SIG-M5 (cell line): ENCODE data around the gene GSTCD.
"Not testable (repeated sequence)": the region's sequence is repeated elsewhere in the genome, so short reads cannot be mapped to it uniquely, and the experiment has no call there.

Experiments used
- DNase-seq: peaks from one replicate; lab custom pipeline; 2025; lab: John Stamatoyannopoulos, UW

GSTCD gene

DNA sequence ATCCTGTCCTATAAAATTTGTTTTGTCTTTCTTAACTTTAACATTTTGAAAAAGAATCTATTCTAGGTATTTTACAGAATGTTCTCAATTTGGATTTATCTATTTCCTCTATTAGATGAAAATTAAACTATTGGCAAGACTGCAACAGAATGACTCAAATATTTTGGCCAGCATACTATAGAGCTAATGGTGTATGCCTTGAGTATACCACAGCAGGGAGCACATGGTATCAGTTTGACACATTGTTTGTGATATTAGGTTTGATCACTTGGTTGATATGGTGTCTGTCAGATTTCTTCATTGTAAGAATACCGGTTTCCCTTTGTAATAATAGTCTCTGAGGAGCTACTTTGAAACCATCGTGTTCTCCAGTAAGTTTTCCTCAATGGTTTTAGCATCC is 98.9 kb downstream of the GSTCD start:
- DNase-seq = no peak

GRCh38 chr4:105808030-105808749 is 99.6 kb downstream of the GSTCD start:
- DNase-seq = no peak

DNA sequence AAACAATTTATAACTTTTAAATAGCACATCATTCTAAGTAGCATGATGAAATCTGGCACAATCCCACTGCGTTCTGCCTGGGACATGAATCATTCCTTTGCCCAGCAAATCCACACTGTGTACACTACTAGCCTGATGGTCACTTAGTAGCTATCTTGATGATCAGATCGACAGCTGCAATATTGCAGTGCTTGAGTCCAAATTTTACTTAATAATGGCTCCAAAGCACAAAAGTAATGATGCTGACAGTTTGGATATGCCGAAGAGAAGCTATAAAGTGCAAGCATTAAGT is 100.1 kb downstream of the GSTCD start:
- no peak for DNase-seq

- no peak for DNase-seq
Measured at GRCh38 chr4:105815701-105816100, 107.1 kb downstream of the GSTCD start.

GRCh38 chr4:105822061-105822460 is 113.5 kb downstream of the GSTCD start:
- DNase-seq = no peak

DNA sequence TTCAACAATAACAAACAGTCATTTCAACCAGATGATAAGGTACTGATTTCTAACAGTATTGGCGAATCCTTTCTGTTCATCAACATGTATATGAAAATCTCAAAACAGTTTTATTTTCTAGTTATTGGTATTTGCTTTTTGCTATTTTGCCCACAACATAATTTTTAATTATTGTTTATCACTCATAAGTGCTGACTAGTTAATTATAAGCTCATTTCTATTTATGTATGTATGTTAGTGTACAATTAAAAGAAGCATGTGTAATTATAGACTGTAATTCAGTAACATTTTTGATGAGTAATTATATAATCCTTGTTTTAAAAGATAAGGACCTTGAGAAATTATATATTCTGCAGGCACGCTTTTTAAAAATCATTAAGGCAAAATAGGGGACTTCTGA is 119.5 kb downstream of the GSTCD start:
- DNase-seq = no peak

GRCh38 chr4:105831189-105831588 is 122.6 kb downstream of the GSTCD start:
- no peak for DNase-seq

DNA sequence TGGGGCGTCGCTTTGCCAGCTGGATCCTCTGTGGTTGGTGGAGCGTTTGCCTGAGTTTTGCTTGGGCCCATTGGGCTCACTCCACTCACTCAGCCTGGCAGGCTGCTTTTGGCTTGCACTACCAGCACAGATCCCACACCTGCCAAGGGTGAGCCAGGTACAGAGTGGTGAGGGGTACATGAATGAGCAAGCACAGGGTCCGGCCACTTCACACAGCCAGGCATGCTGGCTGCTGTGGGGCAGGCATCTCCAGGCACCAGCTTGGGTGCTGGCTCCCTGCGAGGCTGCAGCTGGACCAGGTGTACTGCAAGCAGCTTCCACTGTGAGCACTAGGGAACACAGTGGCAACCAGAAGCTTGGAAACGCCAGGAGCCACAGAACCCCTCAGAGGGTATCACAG is 126.6 kb downstream of the GSTCD start:
- DNase-seq = no peak

DNA sequence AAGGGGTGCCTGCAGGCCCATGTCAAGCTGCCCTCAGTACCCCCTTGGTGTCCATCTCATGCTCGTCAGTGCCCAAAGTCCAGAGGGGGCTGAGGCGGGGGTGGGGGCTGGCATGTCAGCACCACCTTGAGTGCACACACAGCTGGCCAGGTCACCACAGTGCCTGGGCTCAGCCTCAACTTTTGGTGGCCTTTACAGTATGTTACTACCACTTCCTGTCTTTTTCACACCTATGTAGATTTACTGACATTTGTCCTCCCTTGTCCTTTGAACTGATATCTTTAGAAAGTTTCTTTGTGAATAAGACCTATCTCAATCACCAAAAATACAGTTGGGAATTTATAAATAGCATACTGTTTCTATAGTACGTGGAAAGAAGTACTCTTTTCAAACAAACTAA is 128.0 kb downstream of the GSTCD start:
- DNase-seq = no peak

DNA sequence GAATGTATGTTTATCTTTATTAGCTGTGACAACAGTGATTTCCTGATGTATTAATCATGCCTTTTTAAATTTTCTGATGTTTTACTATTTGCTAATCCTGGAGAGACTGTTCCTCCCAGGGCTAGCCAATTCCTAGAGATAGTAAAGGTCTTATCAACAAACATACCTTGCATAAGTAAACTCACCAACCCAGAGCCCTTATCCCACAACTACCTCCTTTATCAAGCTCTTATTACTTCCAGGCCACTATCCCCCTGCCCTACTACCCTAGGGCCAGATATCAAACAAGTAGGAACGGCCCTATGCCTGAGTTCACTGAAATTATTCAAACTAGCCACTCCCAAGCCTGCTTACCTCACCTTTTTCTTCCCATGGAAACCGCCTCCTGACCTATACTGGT is 128.5 kb downstream of the GSTCD start:
- DNase-seq = no peak

DNA sequence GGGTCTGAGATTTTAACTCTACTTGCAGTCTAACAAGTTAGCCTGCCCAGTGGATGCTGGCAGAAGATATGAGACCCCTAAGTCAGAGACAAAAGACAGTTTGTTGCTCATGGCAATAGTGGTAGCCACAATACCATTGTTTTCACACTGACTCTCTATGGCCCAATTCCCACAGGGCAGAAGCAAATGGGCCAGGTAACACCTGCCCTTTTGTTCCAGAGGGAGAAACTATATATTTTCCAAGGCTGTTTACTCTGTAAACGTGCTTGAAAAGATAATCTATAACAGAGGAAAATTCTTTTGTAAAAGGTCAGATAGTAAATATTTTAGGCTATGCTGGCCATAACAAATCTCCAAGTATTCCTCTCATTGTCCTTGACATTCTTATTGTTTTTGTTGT is 129.5 kb downstream of the GSTCD start:
- DNase-seq = no peak

DNA sequence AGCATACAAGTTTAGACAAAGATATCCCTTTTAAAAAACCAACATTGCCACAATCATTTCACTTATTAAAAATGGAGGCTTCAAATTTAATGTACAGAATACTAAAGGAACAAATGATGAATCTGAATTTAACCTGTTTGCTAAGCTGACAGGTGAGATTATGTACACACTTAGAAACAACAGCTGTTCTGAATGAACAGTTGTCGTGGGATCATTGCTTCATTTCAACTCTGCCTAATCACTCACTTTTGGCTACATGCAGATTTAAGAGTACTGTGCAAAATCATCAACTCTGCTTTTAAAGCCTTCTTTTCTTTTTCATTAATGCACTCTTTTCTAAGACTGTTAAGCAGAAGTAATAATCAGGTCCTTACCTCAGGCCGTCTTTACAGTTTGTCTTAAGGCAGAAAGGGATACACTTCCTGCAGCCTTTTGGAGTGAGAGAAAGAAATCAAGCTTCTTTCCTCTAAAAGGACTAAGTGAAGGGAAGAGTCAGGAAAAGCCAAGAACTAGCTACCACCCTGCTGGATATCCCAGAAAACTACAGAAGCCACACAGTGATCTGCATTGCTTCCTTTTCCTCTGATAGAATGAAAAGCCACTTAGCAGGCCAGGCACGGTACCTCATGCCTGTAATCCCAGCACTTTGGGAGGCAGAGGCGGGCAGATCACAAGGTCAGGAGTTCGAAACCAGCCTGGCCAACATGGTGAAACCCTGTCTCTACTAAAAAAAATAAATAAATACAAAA is 132.0 kb downstream of the GSTCD start:
- no peak for DNase-seq

DNA sequence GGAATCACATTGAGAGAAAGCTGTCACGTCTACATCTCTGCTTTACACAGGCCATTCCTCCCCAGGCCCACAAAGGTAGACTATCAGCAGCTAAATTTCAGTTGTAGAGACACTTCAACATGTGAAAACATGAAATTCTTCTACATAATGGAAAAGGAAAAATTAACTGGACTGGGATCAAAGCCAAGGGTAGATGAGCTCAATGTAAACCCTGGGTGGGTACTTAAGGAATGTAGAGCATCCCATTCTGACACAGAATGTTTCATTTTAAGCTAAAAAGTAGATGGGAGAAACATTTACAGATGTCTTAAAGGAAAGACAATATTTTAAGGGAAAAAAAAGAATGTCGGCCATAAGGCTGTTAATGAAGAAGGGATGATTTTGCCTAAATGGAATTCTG is 135.4 kb downstream of the GSTCD start:
- no peak for DNase-seq

- no peak for DNase-seq
Measured at GRCh38 chr4:105845559-105845958, 137.0 kb downstream of the GSTCD start.

DNA sequence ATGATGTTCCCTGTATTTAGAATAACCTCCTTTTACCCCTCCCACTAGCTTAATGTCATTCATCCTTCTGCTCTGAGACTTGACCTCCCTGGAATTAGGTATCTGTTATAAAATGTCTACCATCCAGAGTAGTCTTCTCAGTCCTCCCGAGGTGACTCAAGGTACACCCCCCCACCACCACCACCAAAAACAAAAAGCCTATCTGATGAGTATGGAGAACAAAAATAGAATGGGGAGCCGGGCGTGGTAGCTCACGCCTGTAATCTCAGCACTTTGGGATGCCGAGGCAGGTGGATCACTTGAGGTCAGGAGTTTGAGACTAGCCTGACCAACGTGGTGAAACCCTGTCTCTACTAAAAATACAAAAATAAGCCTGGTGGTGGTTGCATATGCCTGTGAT is 139.8 kb downstream of the GSTCD start:
- not testable (repeated sequence) for DNase-seq

GRCh38 chr4:105851196-105851595 is 142.6 kb downstream of the GSTCD start:
- no peak for DNase-seq

DNA sequence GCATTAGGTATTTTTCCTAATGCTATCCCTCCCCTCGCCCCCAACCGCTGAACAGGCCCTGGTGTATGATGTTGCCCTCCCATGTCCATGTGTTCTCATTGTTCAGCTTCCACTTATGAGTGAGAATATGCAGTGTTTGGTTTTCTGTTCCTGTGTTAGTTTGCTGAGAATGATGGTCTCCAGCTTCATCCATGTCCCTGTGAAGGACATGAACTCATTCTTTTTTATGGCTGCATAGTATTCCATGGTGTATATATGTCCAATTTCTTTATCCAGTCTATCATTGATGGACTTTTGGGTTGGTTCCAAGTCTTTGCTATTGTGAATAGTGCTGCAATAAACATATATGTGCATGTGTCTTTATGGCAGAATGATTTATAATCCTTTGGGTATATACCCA is 143.6 kb downstream of the GSTCD start:
- DNase-seq = not testable (repeated sequence)

GRCh38 chr4:105858466-105859040 is 150.0 kb downstream of the GSTCD start:
- no peak for DNase-seq

GRCh38 chr4:105859233-105859632 is 150.6 kb downstream of the GSTCD start:
- DNase-seq = no peak

DNA sequence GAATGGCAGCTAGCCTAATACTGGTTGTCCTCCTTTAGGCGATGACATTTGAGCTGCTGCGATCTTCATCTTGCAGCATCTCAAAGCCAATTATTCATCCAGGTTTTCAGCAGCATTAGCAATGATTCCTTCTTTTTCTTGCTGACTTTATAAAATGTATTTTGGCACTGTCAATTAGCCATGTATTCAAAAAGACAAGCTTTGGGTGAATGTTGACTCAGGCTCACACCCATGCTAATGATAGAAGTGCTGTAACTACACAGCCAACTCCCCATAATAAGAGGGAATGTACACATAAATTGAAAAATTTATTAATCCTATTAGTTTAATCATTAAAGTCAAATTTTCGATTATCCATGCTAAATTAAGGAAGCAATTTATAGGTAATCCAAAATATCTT is 162.4 kb downstream of the GSTCD start:
- DNase-seq = no peak

GRCh38 chr4:105871997-105872396 is 163.4 kb downstream of the GSTCD start:
- DNase-seq = no peak

DNA sequence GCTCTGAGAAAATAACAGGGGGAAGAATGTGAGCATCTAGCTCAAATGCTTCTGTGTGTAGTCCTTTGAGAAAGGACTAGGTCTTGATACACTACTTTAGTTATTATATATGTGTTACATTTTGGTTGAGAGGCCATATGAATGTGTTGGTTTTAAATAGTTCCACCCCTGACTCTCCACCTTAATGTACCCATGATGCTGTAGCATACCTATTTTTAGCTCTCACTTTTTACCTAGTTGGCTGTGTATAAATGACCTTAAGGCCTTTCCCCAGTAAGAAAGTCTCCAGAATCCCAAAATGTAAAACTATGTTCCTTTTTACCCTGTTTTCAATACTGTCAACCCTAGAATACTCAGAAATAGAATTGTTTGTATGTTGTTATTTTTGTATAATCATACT is 166.6 kb downstream of the GSTCD start:
- DNase-seq = no peak

DNA sequence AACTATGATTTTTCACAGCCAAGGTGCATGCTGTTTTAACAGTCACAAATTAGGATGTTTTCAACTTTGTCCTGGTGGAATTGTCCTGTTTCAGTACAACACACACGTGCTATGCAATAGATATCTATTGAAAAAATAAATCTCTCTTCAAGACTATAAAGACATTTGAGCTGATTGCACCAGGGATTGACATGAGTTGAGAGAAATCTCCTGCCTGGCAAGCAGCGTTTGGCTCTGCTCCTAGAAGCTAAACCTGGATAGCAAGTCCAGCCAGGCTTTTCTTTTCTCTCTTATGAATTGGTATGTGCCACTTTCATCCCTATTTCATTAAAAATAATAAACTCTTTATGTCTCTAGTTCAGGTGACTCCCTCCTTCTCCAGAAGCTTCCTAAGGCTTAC is 170.1 kb downstream of the GSTCD start:
- DNase-seq = no peak

DNA sequence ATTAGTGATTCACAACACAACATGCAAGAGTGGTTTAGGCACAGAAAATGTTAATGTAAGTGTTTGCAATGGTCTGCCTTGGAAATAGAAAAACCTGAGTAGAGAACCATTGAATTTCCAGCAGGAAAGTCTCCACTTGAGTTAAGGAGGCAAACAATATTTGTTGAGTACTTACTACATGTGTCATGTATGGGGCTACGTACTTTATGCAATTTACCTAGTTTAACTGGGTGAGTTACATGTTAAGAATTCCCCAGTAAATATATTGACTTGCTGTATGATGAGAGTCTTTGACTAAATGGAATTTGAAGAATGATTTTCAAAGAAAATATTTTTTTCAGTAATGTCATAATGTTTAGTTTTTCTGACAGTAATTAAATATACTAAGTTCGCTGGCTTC is 178.9 kb downstream of the GSTCD start:
- no peak for DNase-seq
